Adrenal gland (tissue), 12 donors: Measurements from ENCODE around the gene HNRNPA1. TPM values are rescaled to one million over a fixed set of nuclear protein-coding genes. Genes with fewer than 3 reads are reported as not detected.
A peak's percentile ranks its signal among the peaks of the same experiment; 100 is the strongest.

Experiments
- DNase-seq, 7 donors: peaks; one replicate each; pipeline ENCODE4 v3.0.0-alpha.2; 2019 to 2020
- H3K27ac ChIP-seq, 5 donors: fragments of 200-600 bp; sonication (generic) in 4 of 5; 1 replicate in 3 of 5; 2 replicates in 2 of 5; pipeline versions ENCODE4 v1.5.1 to v1.8.0; 2016 to 2020; ENCODE audit warnings: mild to moderate bottlenecking in 1 of 5
- H3K27me3 ChIP-seq: fragments of 200-600 bp; 2 replicates; pipeline ENCODE4 v1.8.0; 2021
- H3K36me3 ChIP-seq, 2 donors: fragments of 200-600 bp; replicated peaks in 1 of 2; 1 replicate in 1 of 2; 2 replicates in 1 of 2; pipeline versions ENCODE4 v1.5.1 to v1.8.0; 2018 to 2022
- H3K4me1 ChIP-seq, 2 donors: fragments of 200-600 bp; replicated peaks in 1 of 2; 1 replicate in 1 of 2; 2 replicates in 1 of 2; pipeline versions ENCODE4 v1.5.1 to v1.8.0; 2018 to 2021
- H3K4me3 ChIP-seq, 4 donors: fragments of 200-600 bp; sonication (generic) in 3 of 4; one replicate each; pipeline ENCODE4 v1.5.1; 2016 to 2018
- H3K9me3 ChIP-seq, 3 donors: fragments of 200-600 bp; sonication (generic) in 1 of 3; replicated peaks in 1 of 3; 1 replicate in 2 of 3; 2 replicates in 1 of 3; pipeline versions ENCODE4 v1.5.1 to v1.8.0; 2016 to 2021
- CTCF ChIP-seq, 6 experiments: fragments of 450-650 bp in 4 of 6; fragments of 200-600 bp in 2 of 6; sonication (generic) in 1 of 6; IDR thresholded peaks; 1 replicate in 5 of 6; 2 replicates in 1 of 6; pipeline versions ENCODE4 v1.5.1 to v1.8.0; 2016 to 2021; ENCODE audit warnings: antibody characterized with exemption in 6 of 6, mild to moderate bottlenecking in 2 of 6, moderate library complexity in 1 of 6
- POLR2A ChIP-seq, 2 donors: fragments of 450-650 bp; IDR thresholded peaks; one replicate each; pipeline ENCODE4 v1.6.1; 2017; ENCODE audit warnings: antibody characterized with exemption in 2 of 2, mild to moderate bottlenecking in 2 of 2, moderate library complexity in 1 of 2
- WGBS, 4 donors: extraction: QIAGEN DNeasy Blood & Tissue Kit in 2 of 4; methylation state at CpG; one replicate each; pipeline versions ENCODE4 v1.1.5 to v1.1.7; 2013 to 2017; 5-methylcytosine and 5-hydroxymethylcytosine counted together
- intact Hi-C, 2 donors: fragments of 100-400 bp; cut with DNase I; formaldehyde crosslinking; loops; one replicate each; pipeline versions ENCODE4 v1.14.1 to v1.15.0; 2022 to 2023
- polyA plus RNA-seq, 3 donors: library from polyadenylated mRNA; stranded (reverse); fragments of 200-250 nt in 2 of 3; fragments of 350-450 nt in 1 of 3; fragmentation: Illumina TruSeq in 1 of 3; extraction: RNeasy Lipid Tissue Mini Kit (QIAGEN cat#74804) in 1 of 3; gene quantifications; one replicate each; pipeline ENCODE4 v1.2.3, GENCODE V29; 2013 to 2014
- total RNA-seq, 9 donors: library from RNA; depleted of rRNA in 4 of 9; stranded (reverse); fragments of >200 nt in 4 of 9; fragments of 120-200 nt in 1 of 9; fragmentation: NEBNext Ultra II Directional in 1 of 9; extraction: Animal tissue kit (Norgen Biotek cat#: 25700) in 1 of 9; gene quantifications; one replicate each; pipeline versions ENCODE4 v1.1.0 to v1.2.4, GENCODE V29; 2013 to 2023
- donor health status: healthy with polysubstance abuse.
- donor health status: Bipolar disorder and iron deficiency.
- donor health status: DM: yes; HTN: yes; CAD: no.
- donor health status: DM: no; HTN: no; CAD: no.
- donor health status: DM: no; HTN: no; CAD: no.
- donor health status: DM: yes; HTN: yes; CAD: no.

Gene HNRNPA1
- total and polyA plus RNA-seq, 12 donors: 257 to 1,171 (median 639) TPM

- H3K27ac ChIP-seq: no peak within 1 kb of the TSS
- no peaks in the 10 kb centered on the region for H3K9me3 ChIP-seq
- H3K4me3 ChIP-seq: peak within 1 kb of the TSS in 2 of 4 donors; percentile 6 to 23
- peak in 1 of 6 experiments; percentile 9 for TF ChIP-seq CTCF (IDR thresholded peaks at IDR 0.05)
- TF ChIP-seq POLR2A (IDR thresholded peaks at IDR 0.05): no peak
- peaks cover 7 to 17% of the 10 kb centered on the region in 2 donors for H3K4me1 ChIP-seq
- peaks cover 3% of the 10 kb centered on the region for H3K27me3 ChIP-seq
- peak; percentile 29 to 71 (median 68) for DNase-seq
- H3K36me3 ChIP-seq: no peaks in the 10 kb centered on the region
- intact Hi-C loops: no loop called here
- 4 to 17% (median 6%) methylated on average over 12 to 26 of the region's 26 CpGs for WGBS, 4 donors
These were observed 20.4 kb downstream of the HNRNPA1 start, which contains the start of gene NFE2 for GRCh38 chr12:54300732-54301427. Gene NFE2 (minus strand): TSS chr12:54301015. CDS start chr12:54295248, 5,767 bp downstream.

GRCh38 chr12:54301428-54302048 is 21.0 kb downstream of the HNRNPA1 start:
- Histone ChIP-seq H3K36me3 (no peaks in the 10 kb centered on the region), H3K4me1 (peaks cover 7 to 17% of the 10 kb centered on the region in 2 donors), H3K9me3 (no peaks in the 10 kb centered on the region), H3K27me3 (peaks cover 3% of the 10 kb centered on the region), H3K27ac (no peak overlapping the region), H3K4me3 (no peak overlapping the region)
- 75 to 100% (median 82%) methylated on average over 1 of the region's 1 CpG for WGBS, 4 donors
- TF ChIP-seq CTCF (IDR thresholded peaks at IDR 0.05) (no peak), POLR2A (IDR thresholded peaks at IDR 0.05) (no peak)
- DNase-seq: no peak
- intact Hi-C loops: no loop called here

GRCh38 chr12:54303640-54304039 is 23.1 kb downstream of the HNRNPA1 start:
- H3K27ac ChIP-seq: no peak overlapping the region
- no peak for TF ChIP-seq POLR2A (IDR thresholded peaks at IDR 0.05)
- TF ChIP-seq CTCF (IDR thresholded peaks at IDR 0.05): no peak
- peaks cover 7 to 17% of the 10 kb centered on the region in 2 donors for H3K4me1 ChIP-seq
- no peaks in the 10 kb centered on the region for H3K9me3 ChIP-seq
- no peak for DNase-seq
- intact Hi-C loops: no loop called here
- no peaks in the 10 kb centered on the region for H3K36me3 ChIP-seq
- no peak overlapping the region for H3K4me3 ChIP-seq
- peaks cover 3% of the 10 kb centered on the region for H3K27me3 ChIP-seq

GRCh38 chr12:54304187-54304810 is 23.8 kb downstream of the HNRNPA1 start:
- H3K36me3 ChIP-seq: no peaks in the 10 kb centered on the region
- TF ChIP-seq POLR2A (IDR thresholded peaks at IDR 0.05) (no peak), CTCF (IDR thresholded peaks at IDR 0.05) (no peak)
- H3K4me3 ChIP-seq: no peak overlapping the region
- peak; percentile 43 to 79 (median 73) for DNase-seq
- H3K9me3 ChIP-seq: no peaks in the 10 kb centered on the region
- intact Hi-C loops: no loop called here
- peaks cover 3% of the 10 kb centered on the region for H3K27me3 ChIP-seq
- 12 to 24% (median 21%) methylated on average over 10 to 12 of the region's 12 CpGs for WGBS, 4 donors
- no peak overlapping the region for H3K27ac ChIP-seq
- H3K4me1 ChIP-seq: peaks cover 7 to 17% of the 10 kb centered on the region in 2 donors
